Glomerular visceral epithelial cell (primary cell): ENCODE measurements around the gene BNC2.

Source experiments
- DNase-seq: peaks from one replicate; pipeline ENCODE4 v3.0.0-alpha.2; 2016; ENCODE audit errors: extremely low spot score

The BNC2 gene

DNA sequence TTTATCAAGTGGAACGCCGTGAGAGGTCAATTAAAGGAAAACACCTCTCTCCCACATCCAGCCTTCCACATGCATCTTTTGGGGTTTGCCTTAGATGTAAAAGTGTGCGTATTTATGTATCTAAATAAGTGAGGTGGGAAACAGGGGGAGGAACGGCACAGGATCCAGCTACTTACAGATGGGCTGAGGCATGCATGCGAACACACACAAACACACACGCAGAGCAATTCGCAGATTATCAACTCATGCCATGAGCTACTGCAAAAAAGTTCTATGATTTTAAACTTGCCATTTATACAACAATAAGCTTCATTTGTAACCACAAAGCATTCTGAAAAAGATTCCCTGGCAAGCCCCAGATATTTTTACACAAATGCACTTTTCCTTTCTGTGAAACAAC is 242.1 kb downstream of the BNC2 start:
- DNase-seq = no peak

DNA sequence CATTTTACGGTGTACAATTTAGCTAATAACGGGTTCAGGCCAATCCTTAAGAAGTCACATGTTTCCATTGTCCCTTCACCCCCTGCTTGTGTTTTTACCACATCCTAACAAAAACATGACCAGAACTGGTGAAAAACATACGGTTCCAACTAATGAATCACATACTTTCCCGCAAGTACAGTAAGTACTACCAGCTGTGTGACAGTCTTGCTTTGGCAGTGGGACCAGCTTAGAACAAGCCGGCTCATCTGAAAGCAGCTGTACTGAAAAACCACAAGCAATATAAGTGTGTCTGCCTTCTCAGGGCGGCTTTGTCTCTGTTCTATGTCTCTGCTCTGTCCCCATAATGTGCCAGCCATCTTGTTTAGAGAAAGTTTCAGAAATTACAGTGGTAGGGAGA is 242.5 kb downstream of the BNC2 start:
- peak; percentile 89 for DNase-seq

DNA sequence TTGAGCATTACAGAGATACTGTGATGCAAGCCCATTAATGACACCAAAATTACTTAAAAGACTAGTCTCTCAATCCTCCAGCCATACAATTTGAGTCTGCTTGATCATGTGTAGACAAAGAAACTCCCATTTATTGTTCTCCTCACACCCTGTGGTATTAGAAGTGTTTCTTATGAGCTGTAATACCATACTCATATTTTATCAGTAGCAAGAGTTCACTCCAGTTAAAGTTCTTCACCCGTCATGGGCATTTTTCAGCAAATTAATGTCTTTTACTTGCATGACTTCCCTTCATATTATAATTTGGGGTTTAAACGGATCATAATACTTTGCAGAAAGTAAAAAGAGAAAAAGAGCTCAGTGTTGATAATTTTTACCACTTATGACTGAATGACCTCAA is 242.9 kb downstream of the BNC2 start:
- no peak for DNase-seq

DNA sequence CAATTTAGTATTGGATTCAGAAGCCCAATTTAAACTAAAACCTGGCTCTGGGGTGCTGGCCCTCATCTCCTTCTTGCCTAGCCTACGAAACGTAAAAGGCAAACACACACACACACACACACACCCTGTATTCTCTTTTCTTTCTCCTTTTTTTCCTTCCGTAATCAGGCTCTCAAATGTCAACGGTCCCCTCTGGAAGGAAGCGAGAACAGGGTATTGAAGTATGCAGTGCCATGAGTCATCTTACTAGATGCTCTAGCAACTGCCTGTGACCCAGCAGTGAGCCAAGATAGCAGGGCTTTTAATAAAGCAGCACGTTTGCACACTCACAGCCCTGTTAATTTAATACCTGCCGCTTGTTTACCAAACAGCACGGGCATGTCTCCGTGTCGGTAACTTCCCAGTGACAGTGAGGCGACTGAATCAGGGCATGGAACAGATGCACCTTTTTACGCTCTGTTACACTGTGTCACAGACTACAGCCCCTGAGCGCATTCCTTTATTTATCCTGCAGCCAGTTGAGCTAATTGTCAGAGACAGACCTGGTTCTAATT is 243.8 kb downstream of the BNC2 start:
- DNase-seq = peak; percentile 80

DNA sequence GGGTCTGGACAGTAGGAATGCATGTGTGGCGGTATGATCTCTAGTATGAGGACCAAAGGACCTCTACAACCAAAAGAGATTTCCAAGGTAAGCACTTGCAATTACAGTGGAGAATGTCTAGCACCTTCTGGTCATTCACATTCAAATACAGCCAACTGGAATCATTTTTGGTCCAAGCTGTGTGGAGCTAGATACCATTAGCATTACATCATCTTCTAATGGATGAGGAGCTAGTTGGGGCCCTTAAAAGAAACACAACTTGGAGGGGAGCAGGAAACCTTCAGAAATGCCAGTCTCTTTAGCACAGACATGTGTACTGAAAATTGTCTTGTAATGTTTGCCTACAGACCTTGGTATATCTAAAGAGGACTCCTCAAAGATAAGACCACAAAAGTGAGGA is 244.7 kb downstream of the BNC2 start:
- DNase-seq = peak; percentile 72

DNA sequence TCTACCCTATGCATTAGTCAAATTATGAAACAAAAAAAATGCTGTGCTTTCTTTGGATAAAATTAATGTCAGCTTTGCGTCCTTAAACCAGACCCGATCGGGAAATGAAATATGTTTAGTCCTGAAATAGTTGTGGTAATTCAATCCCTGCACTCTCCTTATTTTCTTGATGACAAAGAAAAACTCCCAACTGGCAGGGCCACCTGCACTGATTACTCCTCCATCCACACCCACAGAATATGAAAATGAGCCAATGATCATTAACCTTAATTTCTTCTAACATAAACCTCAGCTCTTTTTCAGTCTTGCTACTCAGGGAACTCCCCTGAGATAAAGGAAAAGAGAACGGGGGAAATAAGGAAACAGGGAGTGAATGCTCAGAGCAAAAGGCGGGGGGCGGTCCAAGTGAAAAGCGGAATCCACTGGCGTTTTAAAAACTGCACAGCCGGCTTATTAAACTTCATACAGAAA is 245.3 kb downstream of the BNC2 start:
- no peak for DNase-seq

DNA sequence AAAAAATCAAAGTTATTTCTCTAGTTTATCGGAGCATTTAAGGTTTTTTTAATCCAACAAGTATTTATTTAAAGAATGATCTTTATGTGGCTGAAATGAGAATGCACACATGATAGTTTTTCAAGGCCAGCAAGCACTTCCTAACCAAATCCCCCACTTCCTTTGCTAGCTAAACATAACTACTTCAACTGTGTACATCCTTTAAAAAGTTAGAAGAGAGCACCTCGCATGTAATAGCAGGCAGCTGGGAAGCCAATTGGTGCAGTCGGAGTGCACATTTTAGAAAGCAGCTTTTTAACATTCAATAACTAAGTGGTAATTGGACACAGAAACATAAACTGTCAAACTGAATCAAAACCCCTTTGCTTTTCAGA is 245.7 kb downstream of the BNC2 start:
- no peak for DNase-seq

DNA sequence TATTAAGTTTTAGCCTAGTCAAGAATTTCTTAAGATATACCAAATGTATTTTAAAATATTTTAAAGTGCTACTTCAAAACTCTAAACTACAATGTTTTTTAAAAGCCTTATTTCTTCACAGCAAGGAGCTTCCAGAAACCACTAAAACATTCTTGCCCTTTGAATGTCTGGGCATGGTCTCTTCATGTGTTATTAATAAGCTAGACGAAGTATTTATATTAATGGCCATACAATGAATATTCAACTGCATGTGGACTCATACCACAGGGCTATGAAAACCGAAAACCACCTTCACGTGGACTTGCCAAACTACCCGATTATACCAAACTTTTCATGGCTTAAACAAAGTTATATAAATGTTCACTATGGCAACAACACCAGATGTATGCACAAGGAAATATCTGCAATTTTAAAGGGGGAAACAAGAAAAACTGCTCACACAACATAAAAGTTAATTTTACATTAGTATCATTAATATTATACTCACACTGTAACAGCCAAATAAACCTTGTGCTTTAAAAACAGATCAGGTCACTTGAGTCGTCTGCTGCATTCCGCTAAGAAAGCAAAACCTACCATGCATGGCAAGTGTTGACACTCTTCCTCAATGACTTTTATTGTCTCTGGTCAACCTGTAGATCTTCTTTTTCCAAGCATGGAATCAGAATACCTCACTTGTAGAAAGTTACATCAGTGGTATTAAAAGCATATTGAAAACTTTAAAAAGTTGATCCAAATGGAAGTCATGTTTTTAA is 246.3 kb downstream of the BNC2 start:
- no peak for DNase-seq

DNA sequence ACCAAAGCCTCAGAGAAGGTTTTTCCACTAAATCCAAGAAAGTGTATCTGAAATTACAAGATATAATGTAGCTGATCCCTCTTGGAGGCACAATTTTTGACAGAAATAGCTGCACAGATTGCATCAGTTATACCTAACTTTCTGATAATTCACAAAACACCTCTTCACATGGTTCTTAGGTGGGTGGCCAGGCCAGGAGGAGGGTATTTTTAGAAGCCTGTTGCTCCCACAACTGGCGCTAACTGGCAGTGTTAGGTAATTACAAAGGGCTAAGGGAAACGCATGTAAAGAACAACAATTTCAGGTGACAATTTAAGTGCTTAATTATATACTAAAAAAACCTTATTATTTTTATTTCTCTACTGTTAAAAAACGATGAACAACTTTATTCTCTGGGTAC is 247.9 kb downstream of the BNC2 start:
- DNase-seq = no peak

DNA sequence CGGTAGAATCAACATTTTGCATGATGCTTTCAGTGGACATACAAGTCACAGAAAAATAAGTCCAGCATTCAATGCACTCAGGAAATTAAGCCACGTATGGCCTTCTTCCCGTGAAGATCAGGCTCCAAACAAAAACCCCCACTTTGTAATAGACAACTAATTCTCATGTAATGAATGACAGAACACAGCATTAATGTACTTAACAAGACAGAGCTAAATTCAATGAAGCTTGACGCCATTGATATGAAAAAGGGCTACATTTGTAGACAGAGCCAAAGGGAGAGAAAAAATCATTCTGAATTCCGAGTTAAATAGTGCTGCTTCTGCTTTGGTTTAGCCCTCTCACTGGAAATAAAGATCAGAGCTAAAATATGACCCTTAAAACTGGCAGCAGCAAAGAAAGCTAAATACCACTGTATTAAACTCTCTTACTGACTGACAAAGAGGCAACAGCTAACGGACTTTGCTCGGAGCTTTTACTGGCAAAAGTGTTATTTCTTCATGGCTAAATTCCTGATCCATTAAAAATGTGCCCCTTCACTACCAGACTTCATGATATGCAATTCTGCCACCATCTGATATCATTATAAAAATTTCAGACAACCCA is 250.5 kb downstream of the BNC2 start:
- peak; percentile 54 for DNase-seq

DNA sequence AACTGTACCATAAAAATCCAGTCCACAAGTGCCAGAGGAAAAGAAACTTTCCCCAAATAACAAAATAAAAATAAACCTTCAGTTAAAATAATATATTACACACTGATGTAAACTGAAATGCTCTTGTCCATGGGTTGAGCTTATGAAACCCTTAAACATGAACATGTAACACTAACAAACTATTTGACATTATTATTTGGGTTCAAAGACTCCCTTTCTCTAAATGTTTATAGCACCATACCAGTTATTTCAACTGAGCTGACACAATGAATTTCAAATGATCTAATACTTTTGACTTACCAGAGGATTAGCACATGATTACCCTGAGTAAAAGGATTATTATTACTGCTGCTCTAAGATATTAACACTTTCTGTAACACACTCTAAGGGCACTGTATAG is 251.1 kb downstream of the BNC2 start:
- no peak for DNase-seq

DNA sequence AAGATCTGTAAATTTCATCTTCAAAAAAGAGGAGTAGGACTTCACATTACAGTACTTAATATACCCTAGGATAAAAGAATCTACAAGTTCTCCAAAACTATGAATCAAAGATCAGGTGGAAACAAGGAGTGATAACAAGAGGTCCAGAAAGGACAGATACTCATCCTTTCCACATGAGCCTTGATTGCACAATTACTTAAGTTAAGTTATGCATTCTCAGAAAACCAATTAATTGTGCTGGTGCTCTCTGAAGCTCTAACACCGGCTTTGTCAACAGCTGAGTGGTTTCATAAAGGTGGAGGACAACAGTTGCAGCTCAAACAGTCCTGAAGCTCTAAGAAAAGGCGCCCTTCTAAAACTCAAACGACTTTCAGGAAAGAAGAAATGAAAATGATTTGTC is 251.9 kb downstream of the BNC2 start:
- no peak for DNase-seq

DNA sequence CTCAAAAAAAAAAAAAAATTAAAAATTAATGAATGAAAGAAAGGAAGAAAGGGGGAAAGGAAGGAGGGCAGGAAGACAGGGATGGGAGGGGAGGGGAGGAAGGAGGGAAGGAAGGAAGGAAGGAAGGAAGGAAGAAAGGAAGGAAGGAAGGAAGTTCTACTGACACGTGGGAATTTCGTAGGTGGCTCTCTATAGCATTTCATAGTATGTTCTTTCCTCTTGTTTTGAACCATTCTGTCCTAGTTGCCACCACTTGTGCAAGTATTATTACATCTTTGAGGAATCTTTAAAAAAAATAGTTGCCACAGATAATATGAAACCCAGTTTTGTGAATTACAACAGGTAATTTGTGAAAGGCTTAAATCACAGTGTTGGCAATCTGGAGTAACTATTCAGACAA is 253.8 kb downstream of the BNC2 start:
- DNase-seq = no peak

DNA sequence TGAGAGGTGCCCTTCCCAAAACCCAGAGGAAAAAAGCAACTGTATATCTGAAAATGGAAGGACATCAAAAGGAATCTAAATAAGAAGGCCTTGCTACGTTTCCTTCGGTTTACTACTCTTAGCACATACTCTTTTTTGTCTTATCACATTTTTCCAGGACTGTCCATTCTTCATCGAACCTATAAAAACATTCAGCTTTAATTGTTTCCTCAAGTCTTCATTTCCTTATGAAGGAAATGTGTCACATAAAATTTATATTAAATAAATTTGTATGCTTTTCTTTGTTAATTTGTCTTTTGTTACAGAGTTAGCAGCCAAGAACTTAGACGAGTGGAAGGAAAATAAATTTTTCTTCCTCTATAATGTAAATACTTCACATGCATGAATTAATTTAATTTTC is 255.0 kb downstream of the BNC2 start:
- DNase-seq = no peak

DNA sequence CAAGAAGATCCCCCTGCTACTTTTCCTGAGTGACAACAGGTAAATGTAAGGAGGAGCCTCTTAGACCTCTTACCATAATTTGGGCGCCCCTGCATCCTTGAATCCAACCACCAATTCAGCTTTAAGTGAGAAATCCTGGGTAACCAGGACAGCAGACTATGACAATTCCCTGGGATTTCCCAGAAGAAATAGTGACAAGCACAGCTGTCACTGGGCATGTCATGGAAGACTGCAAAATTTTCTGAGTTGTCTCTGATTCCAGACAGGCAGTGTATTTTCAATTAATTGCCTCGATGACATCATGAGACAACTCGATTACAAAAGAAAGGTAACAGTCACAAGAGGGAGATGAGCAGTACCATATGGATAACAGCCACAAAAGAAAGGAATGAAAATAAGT is 256.9 kb downstream of the BNC2 start:
- DNase-seq = no peak

DNA sequence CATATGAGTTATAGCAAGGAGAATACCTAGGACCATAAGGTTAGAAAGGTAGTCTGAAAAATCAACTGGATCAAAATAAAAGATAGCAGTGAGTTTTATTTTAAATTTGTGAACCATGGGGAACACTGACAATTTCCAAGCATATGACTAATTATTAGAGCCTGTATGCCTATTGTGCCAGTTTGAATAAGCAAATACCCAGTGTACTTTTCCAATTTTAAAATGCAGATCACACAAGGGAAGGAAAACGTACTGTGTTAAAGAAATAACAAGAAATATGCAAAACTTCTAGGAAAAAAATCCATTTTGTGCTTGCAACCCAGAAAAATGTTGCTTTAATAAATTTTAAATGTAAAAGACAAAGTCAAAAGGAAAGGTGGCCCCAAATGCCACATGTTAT is 257.4 kb downstream of the BNC2 start:
- no peak for DNase-seq

DNA sequence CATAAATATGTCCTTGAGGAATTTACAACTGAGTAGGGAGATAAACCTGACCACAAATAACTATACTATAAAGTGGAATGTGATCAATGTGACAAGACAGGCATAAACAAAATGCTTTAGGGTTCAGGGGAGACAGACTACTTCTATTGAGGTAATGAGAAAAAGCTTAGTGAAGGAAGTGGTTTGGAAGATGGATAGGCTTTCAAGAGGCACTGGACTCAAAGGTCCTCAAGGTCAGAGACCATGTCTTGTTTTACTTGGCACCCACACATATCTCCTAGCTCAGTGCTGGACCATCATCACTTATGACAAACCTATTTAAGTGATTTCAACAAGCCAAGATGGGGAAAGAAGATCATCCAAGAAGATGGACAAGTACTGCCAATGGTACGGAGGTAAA is 257.8 kb downstream of the BNC2 start:
- peak; percentile 16 for DNase-seq

DNA sequence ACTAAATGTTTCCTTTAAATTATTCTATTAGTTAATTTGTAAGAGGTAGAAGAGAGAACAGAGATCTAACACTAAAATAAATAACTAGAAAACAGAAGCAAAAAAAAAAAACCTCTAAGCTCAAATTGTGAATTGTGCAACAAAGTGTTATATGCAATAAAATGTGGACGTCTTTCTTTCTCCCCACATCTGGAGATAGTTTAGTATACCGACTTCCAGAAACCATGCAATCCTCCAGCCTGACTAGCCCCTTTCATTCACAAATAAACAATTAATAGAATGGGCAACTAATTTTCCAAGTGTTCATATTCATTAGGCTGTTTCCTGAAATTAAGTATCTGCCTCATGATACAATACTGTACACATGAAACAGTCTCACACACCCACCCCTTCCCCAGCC is 258.5 kb downstream of the BNC2 start:
- DNase-seq = no peak

DNA sequence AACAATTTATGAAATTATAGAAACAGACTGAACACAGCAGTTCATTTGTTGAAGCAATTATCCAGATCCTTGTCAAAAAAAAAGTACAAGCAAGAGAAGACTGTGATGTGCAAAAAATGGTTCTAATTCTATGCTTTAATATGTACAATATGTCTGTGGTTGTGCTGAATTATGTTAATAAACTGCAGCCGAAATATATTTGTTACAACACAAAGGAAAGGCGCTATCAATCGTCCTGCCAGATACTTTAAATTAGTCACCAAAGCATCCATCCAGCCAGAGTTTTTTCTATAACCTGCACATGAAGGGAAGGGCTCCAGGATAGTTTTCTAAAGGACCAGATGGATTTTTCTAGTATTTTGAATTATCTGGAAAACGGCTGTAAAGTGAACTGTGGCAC is 259.5 kb downstream of the BNC2 start:
- DNase-seq = no peak

DNA sequence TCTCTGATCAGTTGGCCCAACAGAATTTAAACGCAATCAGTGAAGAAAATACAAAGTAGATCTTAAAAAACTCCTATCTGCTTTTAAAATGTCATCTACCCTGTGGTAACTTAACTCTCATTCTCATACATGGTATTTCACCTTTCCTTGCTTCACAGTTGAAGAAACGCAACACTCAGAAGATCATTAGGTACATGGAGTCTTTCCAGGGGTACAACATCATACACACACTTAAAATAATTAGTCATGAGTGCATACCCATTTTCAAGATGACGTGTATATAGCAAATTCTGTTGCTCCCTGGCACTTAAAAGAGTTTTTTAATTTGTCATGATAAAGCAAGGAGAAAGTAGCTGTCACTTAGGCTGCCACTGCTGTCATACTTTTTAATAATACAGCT is 259.9 kb downstream of the BNC2 start:
- DNase-seq = no peak

DNA sequence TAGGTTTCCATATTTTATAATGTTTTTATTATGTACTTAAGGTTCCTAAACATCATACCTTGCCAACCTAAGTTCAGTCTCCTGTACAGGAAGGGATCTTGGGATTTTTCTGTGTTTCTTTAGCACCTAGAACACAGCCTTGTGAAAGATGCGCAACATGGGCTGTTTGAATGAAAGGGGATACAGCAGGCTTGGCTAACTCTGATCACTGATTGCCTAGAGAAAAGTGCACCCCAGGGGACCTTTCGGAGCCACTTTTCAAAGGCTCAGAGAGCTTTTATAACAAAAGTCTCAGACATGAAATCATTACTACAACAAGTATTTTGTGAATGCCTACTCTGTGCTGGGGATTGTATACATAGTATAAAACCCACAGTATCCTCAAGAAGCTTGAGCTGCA is 261.6 kb downstream of the BNC2 start:
- DNase-seq = no peak

DNA sequence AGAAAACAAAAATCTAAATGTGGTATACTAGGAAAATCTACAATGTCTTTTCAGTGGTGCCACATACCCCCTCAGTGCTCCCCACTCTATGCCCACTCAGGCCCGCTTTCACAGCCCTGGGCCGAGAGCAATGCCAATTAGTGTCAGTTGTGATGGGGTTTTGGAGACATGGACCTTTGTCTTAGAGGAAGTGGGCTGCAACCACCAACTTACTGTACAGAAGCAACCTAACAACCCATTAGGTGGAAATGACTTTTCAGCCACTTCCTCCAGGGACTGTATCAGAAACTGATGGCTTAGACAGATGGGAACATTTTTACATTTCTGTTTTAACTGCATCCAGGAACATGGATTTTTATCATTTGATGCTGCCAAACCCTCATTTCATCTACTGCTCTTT is 268.0 kb downstream of the BNC2 start:
- DNase-seq = no peak

DNA sequence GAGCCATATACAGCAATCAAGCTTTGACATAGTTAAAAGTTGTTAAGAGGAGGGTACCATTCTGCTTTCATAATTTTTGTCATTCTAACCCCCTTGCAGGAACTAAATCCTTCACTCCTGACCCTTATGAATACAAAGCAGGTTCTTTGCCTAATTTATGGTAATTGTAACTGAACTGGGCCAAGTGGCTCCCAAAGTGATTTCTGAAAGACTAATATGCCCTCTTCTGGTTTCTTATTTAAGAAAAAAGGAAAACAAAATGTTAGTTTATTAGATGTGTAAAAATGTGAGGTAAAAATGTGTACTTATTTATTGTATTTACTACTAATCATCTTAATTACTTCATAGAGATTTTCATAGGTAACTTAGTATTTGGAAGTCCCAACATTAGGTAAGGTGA is 268.5 kb downstream of the BNC2 start:
- no peak for DNase-seq

DNA sequence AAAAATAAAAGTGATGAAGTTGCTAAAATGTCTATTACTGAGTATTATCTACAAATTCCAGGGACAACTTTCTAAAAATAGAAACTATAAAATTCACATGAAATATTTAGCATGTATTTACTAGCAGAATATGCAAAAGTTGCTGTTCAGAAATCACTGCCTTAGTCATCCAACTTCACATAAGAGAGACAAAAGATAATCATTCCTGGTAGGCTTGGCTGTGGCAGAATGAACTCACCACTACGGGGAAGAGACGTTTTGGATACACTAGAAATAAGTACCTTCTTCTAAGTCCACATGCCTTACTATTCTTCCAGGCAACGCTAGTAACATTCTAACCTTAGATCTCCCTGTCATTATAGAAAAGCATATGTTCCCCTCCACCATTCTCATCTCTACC is 272.2 kb downstream of the BNC2 start:
- DNase-seq = peak; percentile 8
